Muscle layer of colon (tissue), 2 donors: ENCODE measurements around the gene BST1.

Experiments
- H3K27ac ChIP-seq: one replicate; pipeline ENCODE4 v1.7.0; 2013; ENCODE audit warnings: low read depth, mild to moderate bottlenecking, low read length, moderate library complexity
- H3K27me3 ChIP-seq, 2 donors: one replicate each; pipeline ENCODE4 v1.7.0; 2013; ENCODE audit warnings: low read length in 2 of 2, mild to moderate bottlenecking in 2 of 2; ENCODE audit not compliant: insufficient read depth in 2 of 2, control insufficient read depth in 1 of 2
- H3K36me3 ChIP-seq: one replicate; pipeline ENCODE4 v1.7.0; 2013; ENCODE audit warnings: mild to moderate bottlenecking, low read length; ENCODE audit not compliant: insufficient read depth
- H3K4me1 ChIP-seq: one replicate; pipeline ENCODE4 v1.7.0; 2013; ENCODE audit warnings: mild to moderate bottlenecking, low read length; ENCODE audit not compliant: insufficient read depth
- H3K4me3 ChIP-seq, 2 donors: one replicate each; pipeline ENCODE4 v1.7.0; 2013; ENCODE audit warnings: low read length in 2 of 2, low read depth in 1 of 2, mild to moderate bottlenecking in 1 of 2, moderate library complexity in 1 of 2
- H3K9ac ChIP-seq: one replicate; pipeline ENCODE4 v1.7.0; 2013; ENCODE audit warnings: low read length
- H3K9me3 ChIP-seq: one replicate; pipeline ENCODE4 v1.7.0; 2013; ENCODE audit warnings: mild to moderate bottlenecking, low read length
- donor health status: abdominal sarcoma.
- donor health status: Adenocarcinoma of cecum.

BST1 gene

GRCh38 chr4:15774020-15774420, 71.2 kb downstream of the BST1 start:
- H3K4me1 ChIP-seq, result no peaks in the 10 kb centered on the region
- no peaks in the 10 kb centered on the region for H3K27me3 ChIP-seq
- H3K27ac ChIP-seq, result no peak overlapping the region
- no peak overlapping the region for H3K4me3 ChIP-seq
- no peaks in the 10 kb centered on the region for H3K36me3 ChIP-seq
- H3K9ac ChIP-seq, result no peak overlapping the region
- H3K9me3 ChIP-seq, result no peaks in the 10 kb centered on the region

GRCh38 chr4:15776871-15777648, 74.2 kb downstream of the BST1 start:
- no peaks in the 10 kb centered on the region for H3K27me3 ChIP-seq
- H3K4me3 ChIP-seq, result no peak overlapping the region
- H3K9ac ChIP-seq, result no peak overlapping the region
- no peak overlapping the region for H3K27ac ChIP-seq
- H3K4me1 ChIP-seq, result peaks cover 6% of the 10 kb centered on the region
- H3K36me3 ChIP-seq, result no peaks in the 10 kb centered on the region
- H3K9me3 ChIP-seq, result no peaks in the 10 kb centered on the region

- Histone ChIP-seq H3K9me3 (no peaks in the 10 kb centered on the region), H3K9ac (no peak overlapping the region), H3K27me3 (no peaks in the 10 kb centered on the region), H3K4me1 (peaks cover 6% of the 10 kb centered on the region), H3K27ac (no peak overlapping the region), H3K4me3 (peak overlapping the region in 1 of 2 donors; percentile 72), H3K36me3 (no peaks in the 10 kb centered on the region)
Measured at GRCh38 chr4:15777697-15778288, 74.9 kb downstream of the BST1 start.

GRCh38 chr4:15778289-15779241, 75.7 kb downstream of the BST1 start, which contains the start of gene CD38:
TSS of gene CD38 (plus strand) at chr4:15778328. CDS start at chr4:15778415, 87 bp downstream.
- Histone ChIP-seq H3K4me1 (peaks cover 6% of the 10 kb centered on the region), H3K27ac (peak within 1 kb of the TSS; percentile 51), H3K9ac (peak within 1 kb of the TSS; percentile 9), H3K9me3 (no peaks in the 10 kb centered on the region), H3K4me3 (peak within 1 kb of the TSS; percentile 55 to 72), H3K27me3 (no peaks in the 10 kb centered on the region), H3K36me3 (no peaks in the 10 kb centered on the region)

- no peak overlapping the region for H3K27ac ChIP-seq
- peak overlapping the region; percentile 55 to 72 for H3K4me3 ChIP-seq
- H3K9ac ChIP-seq, result no peak overlapping the region
Measured at GRCh38 chr4:15779306-15779705, 76.4 kb downstream of the BST1 start.

GRCh38 chr4:15779809-15780208, 76.9 kb downstream of the BST1 start:
- H3K4me1 ChIP-seq, result peaks cover 6% of the 10 kb centered on the region
- no peaks in the 10 kb centered on the region for H3K36me3 ChIP-seq
- H3K9me3 ChIP-seq, result no peaks in the 10 kb centered on the region
- H3K27me3 ChIP-seq, result no peaks in the 10 kb centered on the region
- H3K4me3 ChIP-seq, result peak overlapping the region in 1 of 2 donors; percentile 72
- no peak overlapping the region for H3K27ac ChIP-seq
- no peak overlapping the region for H3K9ac ChIP-seq

More at GRCh38 chr4:15779306-15779705, 76.4 kb downstream of the BST1 start:
- Histone ChIP-seq H3K27me3 (no peaks in the 10 kb centered on the region), H3K9me3 (no peaks in the 10 kb centered on the region), H3K36me3 (no peaks in the 10 kb centered on the region), H3K4me1 (peaks cover 6% of the 10 kb centered on the region)

- Histone ChIP-seq H3K4me3 (no peak overlapping the region), H3K27ac (no peak overlapping the region), H3K36me3 (no peaks in the 10 kb centered on the region), H3K9me3 (no peaks in the 10 kb centered on the region), H3K27me3 (no peaks in the 10 kb centered on the region), H3K9ac (no peak overlapping the region), H3K4me1 (peaks cover 6% of the 10 kb centered on the region)
Measured at GRCh38 chr4:15781427-15782095, 78.7 kb downstream of the BST1 start.
